Right lobe of liver (tissue), 4 donors: ENCODE results near the gene KANK3.

Source experiments
- CTCF ChIP-seq, 4 donors: fragments of 200-600 bp in 3 of 4; fragments of 450-650 bp in 1 of 4; IDR thresholded peaks; one replicate each; pipeline versions ENCODE4 v1.5.1 to v1.8.0; 2016 to 2022; ENCODE audit warnings: antibody characterized with exemption in 4 of 4, mild to moderate bottlenecking in 2 of 4
- POLR2A ChIP-seq: fragments of 450-650 bp; IDR thresholded peaks from one replicate; pipeline ENCODE4 v1.6.1; 2017; ENCODE audit warnings: antibody characterized with exemption, mild to moderate bottlenecking
- donor health status: DM: no; HTN: no; CAD: no.
- donor health status: DM: no; HTN: no; CAD: no.
- donor health status: DM: no; HTN: yes; CAD: no.

GRCh38 chr19:8302734-8303133, 40.3 kb downstream of the KANK3 start:
- TF ChIP-seq CTCF (IDR thresholded peaks at IDR 0.05) (no peak), POLR2A (no peak)
